SU-DHL-6 (cell line): ENCODE measurements around the gene TMPRSS4.

Experiments
- H2AFZ ChIP-seq: fragments of 200-600 bp; sonication (generic); 2 replicates; pipeline ENCODE4 v1.6.1; 2014; ENCODE audit warnings: low read depth, mild to moderate bottlenecking, moderate library complexity, mixed read lengths, antibody characterized with exemption, low read length; ENCODE audit not compliant: severe bottlenecking
- H3F3A ChIP-seq: fragments of 200-600 bp; shearing (Covaris generic); 2 replicates; pipeline ENCODE4 v1.6.0; 2016; ENCODE audit warnings: antibody characterized with exemption, mild to moderate bottlenecking; ENCODE audit not compliant: insufficient read depth
- H3K27ac ChIP-seq: fragments of 200-600 bp; sonication (generic); 2 replicates; pipeline ENCODE4 v1.5.1; 2016; ENCODE audit warnings: low read depth, mild to moderate bottlenecking, low read length, moderate library complexity, mixed read lengths
- H3K27me3 ChIP-seq: fragments of 200-600 bp; sonication (generic), shearing (Covaris generic); 2 replicates; pipeline ENCODE4 v1.6.0; 2014; ENCODE audit warnings: mild to moderate bottlenecking, low read length
- H3K36me3 ChIP-seq: fragments of 200-600 bp; sonication (generic); 2 replicates; pipeline ENCODE4 v1.6.1; 2014; ENCODE audit warnings: mild to moderate bottlenecking, low read length, mixed read lengths
- H3K4me2 ChIP-seq: fragments of 300-600, 200-600 bp; shearing (Covaris generic), sonication (generic); 2 replicates; pipeline ENCODE4 v1.6.0; 2014; ENCODE audit warnings: low read length, low read depth, mild to moderate bottlenecking; ENCODE audit not compliant: poor library complexity, severe bottlenecking
- H3K4me3 ChIP-seq: fragments of 200-600 bp; sonication (generic); 2 replicates; pipeline ENCODE4 v1.5.1; 2014; ENCODE audit warnings: antibody characterized with exemption, low read length, mild to moderate bottlenecking, mixed read lengths; ENCODE audit not compliant: insufficient read depth, poor library complexity, severe bottlenecking
- H3K79me2 ChIP-seq: fragments of 200-600 bp; sonication (generic); 2 replicates; pipeline ENCODE4 v1.6.1; 2014; ENCODE audit warnings: mild to moderate bottlenecking, low read length, moderate library complexity; ENCODE audit not compliant: insufficient read depth
- H3K9ac ChIP-seq: fragments of 200-600 bp; sonication (generic); 2 replicates; pipeline ENCODE4 v1.7.0; 2014; ENCODE audit warnings: mild to moderate bottlenecking, low read length
- H3K9me2 ChIP-seq: fragments of 200-600 bp; sonication (generic); replicated peaks from 2 replicates; pipeline ENCODE4 v1.6.1; 2014; ENCODE audit warnings: low read length; ENCODE audit not compliant: insufficient read depth
- H3K9me3 ChIP-seq: fragments of 200-600 bp; sonication (generic); 2 replicates; pipeline ENCODE4 v1.6.1; 2014; ENCODE audit warnings: low read length, mixed read lengths; ENCODE audit not compliant: insufficient read depth
- H4K20me1 ChIP-seq: fragments of 200-600 bp; sonication (generic); 2 replicates; pipeline ENCODE4 v1.6.1; 2014; ENCODE audit warnings: low read depth, mild to moderate bottlenecking, antibody characterized with exemption, low read length, moderate library complexity, mixed read lengths
- EZH2phosphoT487 ChIP-seq: fragments of 200-600 bp; sonication (generic), shearing (Covaris generic); conservative IDR thresholded peaks from 2 replicates; pipeline ENCODE4 v1.6.1; 2018; ENCODE audit warnings: mild to moderate bottlenecking, antibody characterized with exemption, low read length, moderate library complexity, mixed read lengths
- TF ChIP-seq, protein P1 (sequence below): fragments of 200-600 bp; sonication (generic); IDR thresholded peaks from one replicate; pipeline ENCODE4 v1.5.1; 2017; ENCODE audit warnings: antibody characterized with exemption, mild to moderate bottlenecking, low read length, moderate library complexity; ENCODE audit not compliant: insufficient read depth, poor library complexity, severe bottlenecking

TMPRSS4 gene

DNA sequence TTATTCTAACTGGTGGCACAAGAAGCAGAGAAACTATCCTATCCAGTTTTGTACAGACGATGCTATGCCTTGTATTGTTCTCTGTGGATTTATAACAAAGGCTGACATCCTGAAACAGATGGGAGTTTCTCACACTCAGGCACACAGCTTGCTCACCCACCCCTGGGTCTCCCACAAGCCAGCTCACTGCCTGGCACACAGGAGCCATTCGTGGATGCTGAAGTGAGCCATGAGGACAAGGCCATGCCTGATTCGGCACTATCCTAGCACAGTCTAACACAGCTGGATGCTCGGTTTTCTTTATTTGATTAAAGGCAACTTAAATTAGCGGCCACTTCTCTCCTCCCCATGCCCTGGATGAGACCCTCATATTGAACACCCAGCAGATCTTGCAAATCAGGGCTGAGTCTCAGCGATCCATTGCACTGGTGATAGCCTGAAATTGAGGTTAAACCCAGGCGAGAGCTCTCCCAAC, 25.7 kb upstream of the TMPRSS4 start:
- H3K4me3 ChIP-seq, result no peak overlapping the region
- H3K79me2 ChIP-seq, result no peaks in the 10 kb centered on the region
- no peak overlapping the region for H3K27ac ChIP-seq
- no peak overlapping the region; the same call in 1 of the 2 replicates for H3K9ac ChIP-seq
- no peaks in the 10 kb centered on the region for H3K27me3 ChIP-seq
- no peaks in the 10 kb centered on the region for H3F3A ChIP-seq
- H2AFZ ChIP-seq, result no peak overlapping the region
- no peaks in the 10 kb centered on the region for H4K20me1 ChIP-seq
- TF ChIP-seq EZH2phosphoT487, result no peak
- TF ChIP-seq, protein P1, sequence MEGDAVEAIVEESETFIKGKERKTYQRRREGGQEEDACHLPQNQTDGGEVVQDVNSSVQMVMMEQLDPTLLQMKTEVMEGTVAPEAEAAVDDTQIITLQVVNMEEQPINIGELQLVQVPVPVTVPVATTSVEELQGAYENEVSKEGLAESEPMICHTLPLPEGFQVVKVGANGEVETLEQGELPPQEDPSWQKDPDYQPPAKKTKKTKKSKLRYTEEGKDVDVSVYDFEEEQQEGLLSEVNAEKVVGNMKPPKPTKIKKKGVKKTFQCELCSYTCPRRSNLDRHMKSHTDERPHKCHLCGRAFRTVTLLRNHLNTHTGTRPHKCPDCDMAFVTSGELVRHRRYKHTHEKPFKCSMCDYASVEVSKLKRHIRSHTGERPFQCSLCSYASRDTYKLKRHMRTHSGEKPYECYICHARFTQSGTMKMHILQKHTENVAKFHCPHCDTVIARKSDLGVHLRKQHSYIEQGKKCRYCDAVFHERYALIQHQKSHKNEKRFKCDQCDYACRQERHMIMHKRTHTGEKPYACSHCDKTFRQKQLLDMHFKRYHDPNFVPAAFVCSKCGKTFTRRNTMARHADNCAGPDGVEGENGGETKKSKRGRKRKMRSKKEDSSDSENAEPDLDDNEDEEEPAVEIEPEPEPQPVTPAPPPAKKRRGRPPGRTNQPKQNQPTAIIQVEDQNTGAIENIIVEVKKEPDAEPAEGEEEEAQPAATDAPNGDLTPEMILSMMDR, result no peak
- H3K36me3 ChIP-seq, result no peaks in the 10 kb centered on the region
- no peaks in the 10 kb centered on the region for H3K9me2 ChIP-seq
- H3K9me3 ChIP-seq, result no peaks in the 10 kb centered on the region
- H3K4me2 ChIP-seq, result no peak overlapping the region

DNA sequence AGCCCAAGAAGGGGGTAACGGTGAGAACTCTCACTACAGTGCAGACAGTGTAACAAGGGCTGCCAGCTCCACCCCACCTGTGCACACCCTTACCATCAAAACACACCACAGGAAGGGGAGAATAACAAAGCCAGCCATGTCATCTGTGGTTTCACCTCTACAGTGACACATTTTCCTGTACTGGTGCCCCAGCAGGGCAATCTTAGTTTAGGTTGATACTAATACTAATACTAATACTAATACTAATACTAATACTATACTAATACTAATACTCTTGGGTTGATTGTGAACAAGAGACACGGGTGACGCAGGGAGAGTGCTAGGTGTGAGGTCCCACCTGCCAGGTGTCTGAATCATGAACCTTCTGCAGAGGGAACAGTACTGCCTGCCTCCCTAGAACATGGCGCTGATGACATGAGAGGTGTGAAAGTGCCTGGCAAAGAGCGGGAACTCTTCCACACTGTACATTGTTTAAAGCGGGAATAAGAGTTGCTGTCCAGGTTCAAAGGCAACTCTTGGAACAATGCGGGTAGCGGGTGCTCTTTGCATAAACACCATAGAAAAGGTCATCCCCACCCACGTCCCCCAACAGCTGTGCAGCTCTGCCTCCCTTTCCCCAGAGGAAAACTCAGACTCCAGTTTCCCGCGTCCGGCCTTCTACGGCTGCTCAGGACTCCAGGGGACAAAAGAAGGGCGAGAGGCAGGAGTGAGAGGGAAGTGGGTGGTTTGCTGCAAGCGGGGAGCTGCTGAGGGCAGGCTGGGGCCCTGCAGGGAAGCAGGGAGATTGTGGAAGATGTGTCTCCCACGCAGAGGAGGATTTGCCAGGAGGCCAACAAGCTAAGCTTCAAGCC, 25.0 kb upstream of the TMPRSS4 start:
- Histone ChIP-seq H3K9me2 (no peaks in the 10 kb centered on the region), H3K9me3 (no peaks in the 10 kb centered on the region), H3K27me3 (no peaks in the 10 kb centered on the region), H3K4me3 (no peak overlapping the region), H3K79me2 (no peaks in the 10 kb centered on the region), H3K27ac (no peak overlapping the region), H3K4me2 (no peak overlapping the region), H3F3A (no peaks in the 10 kb centered on the region), H4K20me1 (no peaks in the 10 kb centered on the region), H2AFZ (no peak overlapping the region), H3K36me3 (no peaks in the 10 kb centered on the region), H3K9ac (no peak overlapping the region; the same call in 1 of the 2 replicates)
- no peak for TF ChIP-seq EZH2phosphoT487
- TF ChIP-seq, protein P1, result no peak

DNA sequence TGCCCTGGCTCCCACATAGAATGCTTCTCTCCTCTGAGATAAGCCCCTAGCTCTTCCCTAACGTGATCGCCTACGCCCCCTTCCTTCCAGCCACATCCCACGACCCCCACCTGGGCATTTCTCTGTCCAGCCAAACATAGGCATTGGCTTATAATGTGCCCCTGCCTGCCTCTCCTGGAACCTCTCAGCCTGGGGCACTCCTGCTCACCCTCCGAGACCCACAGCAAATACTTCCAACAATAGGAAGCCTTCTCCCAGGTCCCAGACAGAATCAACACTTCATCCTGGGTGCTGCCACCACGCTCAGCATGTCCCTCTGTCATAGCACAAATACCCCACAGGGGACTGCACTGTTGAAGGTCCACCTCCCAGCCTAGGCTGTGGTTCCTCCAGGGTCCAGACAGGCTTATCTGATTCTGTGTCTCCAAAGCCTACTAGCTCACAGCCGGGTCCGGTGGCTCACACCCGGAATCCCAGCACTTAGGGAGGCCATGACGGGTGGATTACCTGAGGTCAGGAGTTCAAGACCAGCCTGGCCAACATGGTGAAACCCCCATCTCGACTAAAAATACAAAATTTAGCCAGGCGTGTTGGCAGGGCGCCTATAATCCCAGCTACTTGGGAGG, 24.2 kb upstream of the TMPRSS4 start:
- no peak overlapping the region for H3K4me2 ChIP-seq

More for the DNA sequence above, 24.2 kb upstream of the TMPRSS4 start:
- Histone ChIP-seq H2AFZ (no peak overlapping the region), H4K20me1 (no peaks in the 10 kb centered on the region), H3K4me3 (no peak overlapping the region), H3K36me3 (no peaks in the 10 kb centered on the region), H3K9me3 (no peaks in the 10 kb centered on the region), H3K9me2 (no peaks in the 10 kb centered on the region), H3K9ac (no peak overlapping the region), H3F3A (no peaks in the 10 kb centered on the region), H3K27ac (no peak overlapping the region), H3K79me2 (no peaks in the 10 kb centered on the region), H3K27me3 (no peaks in the 10 kb centered on the region)
- TF ChIP-seq EZH2phosphoT487, result no peak
- TF ChIP-seq, protein P1, result no peak
